ENCODE results near the gene MLPH. TPM values are rescaled to one million over a fixed set of nuclear protein-coding genes. Genes with fewer than 3 reads are reported as not detected.

The MLPH gene
- total and polyA plus RNA-seq, 2 of the 4 experiments (the other 2 are of a cell fraction), result 13.8 to 21.6 TPM

DNA sequence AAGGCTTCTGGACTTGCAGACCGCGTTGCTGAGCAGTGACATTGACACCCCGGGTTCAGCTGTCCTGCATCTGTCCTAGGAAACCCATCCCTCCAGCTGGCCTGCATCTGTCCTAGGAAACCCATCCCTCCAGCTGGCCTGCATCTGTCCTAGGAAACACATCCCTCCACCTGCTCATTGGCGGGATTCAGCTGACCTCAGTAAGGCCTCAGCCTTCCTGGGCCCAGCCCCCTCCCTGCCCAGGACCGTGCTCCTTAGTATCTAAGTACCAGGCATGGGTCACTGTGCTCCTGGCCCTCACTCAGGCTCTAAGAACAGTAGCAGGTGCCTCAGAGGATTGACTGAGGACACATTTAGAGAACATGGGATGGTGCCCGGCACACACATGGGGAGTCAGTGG is 1.2 kb downstream of the MLPH start:
- Histone ChIP-seq H2AK5ac (ENCODE audit: low read depth, low read length) (peak overlapping the region; percentile 49; the same call in 1 of the 2 replicates), H2AFZ (replicated peaks; ENCODE audit: low read length, poor library complexity) (no peak overlapping the region), H4K5ac (ENCODE audit: low read depth, low read length) (no peak overlapping the region), H3K4me2 (ENCODE audit: low read depth, low read length) (no peak overlapping the region), H3K27ac (ENCODE audit: insufficient read depth, low read length) (no peak overlapping the region), H2AK9ac (replicated peaks; ENCODE audit: low read depth, low read length, poor library complexity) (peak overlapping the region; percentile 52), H3K4ac (ENCODE audit: low read depth, low read length) (0 out of 2 replicates have a peak overlapping the region, but pooled peaks have one; percentile 71), H3K9ac (ENCODE audit: low read depth, low read length) (no peak overlapping the region), H3K4me3 (ENCODE audit: insufficient read depth, low read depth, low read length) (no peak overlapping the region), H2BK15ac (ENCODE audit: low read depth, low read length) (no peak overlapping the region), H3K14ac (replicated peaks; ENCODE audit: low read depth, low read length) (no peak overlapping the region), H3K56ac (ENCODE audit: extremely low read depth, insufficient read depth, low read length) (no peak overlapping the region), H3K79me1 (ENCODE audit: low read depth in 1 of 2, low read length in 2 of 2) (peaks cover 13 to 61% of the 10 kb centered on the region in 2 experiments; a peak in 3 of 4 replicates), H4K91ac (ENCODE audit: insufficient read depth, low read depth, low read length) (no peak overlapping the region; the same call in 1 of the 2 replicates), H4K8ac (ENCODE audit: low read depth in 2 of 2, low read length in 2 of 2) (0 out of 4 replicates have a peak overlapping the region, but pooled peaks of 1 of the 2 experiments have one; percentile 23), H2BK20ac (ENCODE audit: low read depth, low read length) (peak overlapping the region; percentile 29; the same call in 1 of the 2 replicates), H3K36me3 (ENCODE audit: control insufficient read depth, insufficient read depth, low read length) (peaks cover 1% of the 10 kb centered on the region), H3K23ac (ENCODE audit: low read depth, low read length) (peak overlapping the region; percentile 67; the same call in 1 of the 2 replicates), H3K18ac (ENCODE audit: low read depth, low read length) (no peak overlapping the region), H3K9me1 (ENCODE audit: insufficient read depth, low read length) (peaks cover 6% of the 10 kb centered on the region), H3K27me3 (ENCODE audit: control insufficient read depth, insufficient read depth, low read length) (no peaks in the 10 kb centered on the region), H2BK120ac (ENCODE audit: low read depth, low read length) (no peak overlapping the region), H4K20me1 (ENCODE audit: insufficient read depth, low read length) (no peaks in the 10 kb centered on the region), H3K9me3 (ENCODE audit: control insufficient read depth, insufficient read depth, low read length) (peaks cover 9% of the 10 kb centered on the region), H3K4me1 (ENCODE audit: control insufficient read depth, insufficient read depth, low read length) (peaks cover 13% of the 10 kb centered on the region), H2BK5ac (ENCODE audit: low read depth, low read length, poor library complexity, severe bottlenecking) (no peak overlapping the region)
- CTCF ChIA-PET, result no interaction called here
- TF ChIP-seq USF2 (IDR thresholded peaks at IDR 0.05; ENCODE audit: low read depth, low read length), result no peak
- TF ChIP-seq, protein P1, sequence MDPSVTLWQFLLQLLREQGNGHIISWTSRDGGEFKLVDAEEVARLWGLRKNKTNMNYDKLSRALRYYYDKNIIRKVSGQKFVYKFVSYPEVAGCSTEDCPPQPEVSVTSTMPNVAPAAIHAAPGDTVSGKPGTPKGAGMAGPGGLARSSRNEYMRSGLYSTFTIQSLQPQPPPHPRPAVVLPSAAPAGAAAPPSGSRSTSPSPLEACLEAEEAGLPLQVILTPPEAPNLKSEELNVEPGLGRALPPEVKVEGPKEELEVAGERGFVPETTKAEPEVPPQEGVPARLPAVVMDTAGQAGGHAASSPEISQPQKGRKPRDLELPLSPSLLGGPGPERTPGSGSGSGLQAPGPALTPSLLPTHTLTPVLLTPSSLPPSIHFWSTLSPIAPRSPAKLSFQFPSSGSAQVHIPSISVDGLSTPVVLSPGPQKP (IDR thresholded peaks at IDR 0.05; ENCODE audit: borderline replicate concordance, low read depth, low read length), result no peak
- no peak for TF ChIP-seq NFE2L2 (IDR thresholded peaks at IDR 0.05; ENCODE audit: low read depth, low read length)
- no peak for TF ChIP-seq MXI1 (IDR thresholded peaks at IDR 0.05; ENCODE audit: borderline replicate concordance, low read depth, low read length)
- TF ChIP-seq FOS (IDR thresholded peaks at IDR 0.05; ENCODE audit: low read depth, low read length), result no peak
- TF ChIP-seq BHLHE40 (IDR thresholded peaks at IDR 0.05; ENCODE audit: low read depth, low read length), result no peak
- dilution Hi-C loops (cut with HindIII; ENCODE audit: low sequenced_read_pairs, unreplicated experiment) (no loop called here), intact Hi-C loops (cut with micrococcal nuclease) (no loop called here), in situ Hi-C loops (cut with MboI; ENCODE audit: low sequenced_read_pairs) (no loop called here)
- no peak for ATAC-seq (ENCODE audit: low read depth)
- WGBS, 2 experiments (ENCODE audit: extremely low coverage in 2 of 2, insufficient read length in 1 of 2), result 92% methylated on average over 3 of the region's 6 CpGs; no CpG with 5 or more reads in 1 of the 2 experiments
- no peak for DNase-seq
- no TSS peak for BruUV-seq (replicated peaks)
- POLR2A ChIA-PET (ENCODE audit: unreplicated experiment), result no interaction called here

All from IMR-90 (cell line).